H9 (cell line): Measurements from ENCODE around the gene DAPK1. TPM values are rescaled to one million over a fixed set of nuclear protein-coding genes. Genes with fewer than 3 reads are reported as not detected.

Source experiments
- DNase-seq: peaks from one replicate; pipeline ENCODE4 v3.0.0-alpha.2; 2017
- H2AFZ ChIP-seq: one replicate; pipeline ENCODE4 v1.6.1; 2013; ENCODE audit warnings: mild to moderate bottlenecking, low read length, control low read depth, moderate library complexity
- H2AK5ac ChIP-seq: 2 replicates; pipeline ENCODE4 v1.6.1; 2013; ENCODE audit warnings: low read length, control low read depth, mixed read lengths; ENCODE audit not compliant: insufficient read length
- H2BK120ac ChIP-seq: one replicate; pipeline ENCODE4 v1.6.1; 2013; ENCODE audit warnings: low read depth, mild to moderate bottlenecking, low read length, control low read depth, inconsistent platforms; ENCODE audit not compliant: poor library complexity, severe bottlenecking
- H2BK12ac ChIP-seq: 2 replicates; pipeline ENCODE4 v1.6.1; 2013; ENCODE audit warnings: low read length, control low read depth, mixed read lengths, low read depth; ENCODE audit not compliant: insufficient read length
- H2BK15ac ChIP-seq: 2 replicates; pipeline ENCODE4 v1.6.1; 2013; ENCODE audit warnings: low read depth, low read length, control low read depth
- H2BK20ac ChIP-seq: one replicate; pipeline ENCODE4 v1.6.1; 2013; ENCODE audit warnings: low read depth, mild to moderate bottlenecking, low read length, control low read depth, inconsistent platforms; ENCODE audit not compliant: poor library complexity, severe bottlenecking
- H2BK5ac ChIP-seq: 2 replicates; pipeline ENCODE4 v1.6.1; 2013; ENCODE audit warnings: low read length, control low read depth, mixed read lengths; ENCODE audit not compliant: insufficient read length
- H3K14ac ChIP-seq: 2 replicates; pipeline ENCODE4 v1.6.1; 2013; ENCODE audit warnings: low read length, control low read depth; ENCODE audit not compliant: insufficient read depth
- H3K18ac ChIP-seq: 2 replicates; pipeline ENCODE4 v1.6.1; 2013; ENCODE audit warnings: low read depth, mild to moderate bottlenecking, mixed read lengths, low read length, control low read depth; ENCODE audit not compliant: insufficient read length
- H3K23ac ChIP-seq: 2 replicates; pipeline ENCODE4 v1.6.1; 2013; ENCODE audit warnings: low read length, control low read depth, mixed read lengths, low read depth; ENCODE audit not compliant: insufficient read length
- H3K23me2 ChIP-seq: 2 replicates; pipeline ENCODE4 v1.6.1; 2013; ENCODE audit warnings: low read depth, mild to moderate bottlenecking, mixed read lengths, low read length, control low read depth; ENCODE audit not compliant: insufficient read length, poor library complexity, severe bottlenecking
- H3K27ac ChIP-seq: 2 replicates; pipeline ENCODE4 v1.5.1; 2013; ENCODE audit warnings: low read length, control low read depth, mixed read lengths, low read depth; ENCODE audit not compliant: insufficient read length
- H3K27me3 ChIP-seq: 2 replicates; pipeline ENCODE4 v1.6.1; 2013; ENCODE audit warnings: low read length, control low read depth, inconsistent platforms; ENCODE audit not compliant: insufficient read depth
- H3K4ac ChIP-seq: 2 replicates; pipeline ENCODE4 v1.6.1; 2013; ENCODE audit warnings: low read depth, mild to moderate bottlenecking, control low read depth, inconsistent platforms, low read length, moderate library complexity
- H3K4me1 ChIP-seq: 2 replicates; pipeline ENCODE4 v1.6.1; 2013; ENCODE audit warnings: low read length, control low read depth, inconsistent platforms; ENCODE audit not compliant: insufficient read depth
- H3K4me2 ChIP-seq: 2 replicates; pipeline ENCODE4 v1.6.1; 2013; ENCODE audit warnings: low read length, control low read depth, mixed read lengths; ENCODE audit not compliant: insufficient read length, insufficient read depth
- H3K56ac ChIP-seq: 2 replicates; pipeline ENCODE4 v1.6.1; 2013; ENCODE audit warnings: low read depth, mild to moderate bottlenecking, mixed read lengths, low read length, control low read depth; ENCODE audit not compliant: insufficient read length
- H3K79me1 ChIP-seq: 2 replicates; pipeline ENCODE4 v1.6.1; 2013; ENCODE audit warnings: low read depth, mild to moderate bottlenecking, moderate library complexity, low read length, control low read depth, inconsistent platforms; ENCODE audit not compliant: insufficient read depth, poor library complexity, severe bottlenecking
- H3K79me2 ChIP-seq: 2 replicates; pipeline ENCODE4 v1.6.1; 2013; ENCODE audit warnings: low read length, control low read depth, inconsistent platforms; ENCODE audit not compliant: insufficient read depth
- H3K9ac ChIP-seq: 2 replicates; pipeline ENCODE4 v1.6.1; 2013; ENCODE audit warnings: low read length, control low read depth, mixed read lengths; ENCODE audit not compliant: insufficient read length; ENCODE audit errors: extremely low read depth
- H3K9me3 ChIP-seq: one replicate; pipeline ENCODE4 v1.6.1; 2013; ENCODE audit warnings: low read depth, low read length, inconsistent platforms; ENCODE audit not compliant: control insufficient read depth
- H3T11ph ChIP-seq: one replicate; pipeline ENCODE4 v1.6.1; 2013; ENCODE audit warnings: mild to moderate bottlenecking, low read length, control low read depth, inconsistent platforms
- H4K20me1 ChIP-seq: one replicate; pipeline ENCODE4 v1.6.1; 2013; ENCODE audit not compliant: control insufficient read depth, insufficient read length, insufficient read depth
- H4K5ac ChIP-seq: 2 replicates; pipeline ENCODE4 v1.6.1; 2013; ENCODE audit warnings: low read depth, mild to moderate bottlenecking, mixed read lengths, low read length, control low read depth; ENCODE audit not compliant: insufficient read length
- H4K8ac ChIP-seq: replicated peaks from 2 replicates; pipeline ENCODE4 v1.6.1; 2013; ENCODE audit warnings: low read length, control low read depth, mixed read lengths, low read depth; ENCODE audit not compliant: insufficient read length
- H4K91ac ChIP-seq: 2 replicates; pipeline ENCODE4 v1.6.1; 2013; ENCODE audit warnings: low read depth, mild to moderate bottlenecking, moderate library complexity, mixed read lengths, low read length, control low read depth; ENCODE audit not compliant: insufficient read length
- H3K27ac Mint-ChIP-seq, 3 experiments: 2 replicates in 2 of 3; 3 replicates in 1 of 3; pipeline ENCODE4 v1.8.0; 2020 to 2021; ENCODE audit warnings: mixed read lengths in 3 of 3, mild to moderate bottlenecking in 1 of 3, moderate library complexity in 1 of 3
- H3K27me3 Mint-ChIP-seq: 2 replicates; pipeline ENCODE4 v1.8.0; 2021; ENCODE audit warnings: low read depth, mild to moderate bottlenecking, moderate library complexity, mixed read lengths
- H3K36me3 Mint-ChIP-seq, 3 experiments: 2 replicates in 2 of 3; 3 replicates in 1 of 3; pipeline ENCODE4 v1.8.0; 2020 to 2021; ENCODE audit warnings: low read depth in 3 of 3, mixed read lengths in 3 of 3; ENCODE audit not compliant: insufficient read depth in 1 of 3
- H3K4me1 Mint-ChIP-seq, 2 experiments: 2 replicates each; pipeline ENCODE4 v1.8.0; 2020; ENCODE audit warnings: mixed read lengths in 2 of 2
- H3K4me3 Mint-ChIP-seq, 2 experiments: 2 replicates in 1 of 2; 3 replicates in 1 of 2; pipeline ENCODE4 v1.8.0; 2020 to 2021; ENCODE audit warnings: mild to moderate bottlenecking in 2 of 2, mixed read lengths in 2 of 2, moderate library complexity in 1 of 2
- H3K9me3 Mint-ChIP-seq, 2 experiments: 2 replicates in 1 of 2; 3 replicates in 1 of 2; pipeline ENCODE4 v1.8.0; 2020; ENCODE audit warnings: mild to moderate bottlenecking in 2 of 2, mixed read lengths in 2 of 2, moderate library complexity in 1 of 2
- CTCF ChIP-seq: fragments of 200-600 bp; sonication (generic); conservative IDR thresholded peaks from 3 replicates; pipeline ENCODE4 v1.8.0; 2021; ENCODE audit warnings: antibody characterized with exemption, mild to moderate bottlenecking
- WGBS: extraction: QIAGEN DNeasy Blood & Tissue Kit; methylation state at CpG from one replicate; pipeline ENCODE4 v1.1.7; 2013; ENCODE audit warnings: missing lambda C conversion rate, low lambda C conversion rate, mixed read lengths; ENCODE audit not compliant: insufficient read length; ENCODE audit errors: extremely low coverage; 5-methylcytosine and 5-hydroxymethylcytosine counted together
- total RNA-seq: library from RNA; stranded (reverse); gene quantifications from 2 replicates; pipeline ENCODE4 v1.2.1, GENCODE V29; 2021

The DAPK1 gene
- total RNA-seq, 1 experiment from 2014 or later: 79.4 TPM

GRCh38 chr9:87622923-87623322 lies 125.3 kb downstream of the DAPK1 start:
- no peaks in the 10 kb centered on the region for H4K20me1 ChIP-seq
- no peak overlapping the region for H3T11ph ChIP-seq
- H2AFZ ChIP-seq: no peak overlapping the region
- H4K91ac ChIP-seq: no peak overlapping the region
- WGBS: no CpG with 5 or more reads among the region's 2 CpGs
- no peak for DNase-seq
- H3K9me3 Mint-ChIP-seq: no peaks in the 10 kb centered on the region; a peak in 1 of 5 replicates
- H3K4me1 Mint-ChIP-seq: peaks cover 24 to 25% of the 10 kb centered on the region in 2 experiments
- no peak overlapping the region for H3K56ac ChIP-seq
- H2BK20ac ChIP-seq: no peak overlapping the region
- no peak overlapping the region for H3K27ac ChIP-seq
- H3K4me1 ChIP-seq: peaks cover 7% of the 10 kb centered on the region
- no peak overlapping the region for H3K14ac ChIP-seq
- no peak for TF ChIP-seq CTCF
- H2BK120ac ChIP-seq: no peak overlapping the region
- no peak overlapping the region for H3K23ac ChIP-seq
- no peak overlapping the region for H4K5ac ChIP-seq
- H3K27ac Mint-ChIP-seq: 0 out of 7 replicates have a peak overlapping the region, but pooled peaks of 1 of the 3 experiments have one; percentile 13
- H3K79me1 ChIP-seq: no peaks in the 10 kb centered on the region
- H3K4me2 ChIP-seq: no peak overlapping the region
- no peaks in the 10 kb centered on the region; the same call in 1 of the 2 replicates for H3K79me2 ChIP-seq
- peaks cover 39 to 55% (median 45%) of the 10 kb centered on the region in 3 experiments for H3K36me3 Mint-ChIP-seq
- H3K27me3 ChIP-seq: no peaks in the 10 kb centered on the region
- no peak overlapping the region for H3K18ac ChIP-seq
- H3K23me2 ChIP-seq: no peaks in the 10 kb centered on the region
- H3K9ac ChIP-seq: no peak overlapping the region
- H2BK15ac ChIP-seq: no peak overlapping the region
- no peak overlapping the region for H3K4ac ChIP-seq
- H3K4me3 Mint-ChIP-seq: no peak overlapping the region
- H4K8ac ChIP-seq: no peak overlapping the region
- H2AK5ac ChIP-seq: no peak overlapping the region
- no peaks in the 10 kb centered on the region for H3K27me3 Mint-ChIP-seq
- H2BK5ac ChIP-seq: no peak overlapping the region
- H3K9me3 ChIP-seq: no peaks in the 10 kb centered on the region
- H2BK12ac ChIP-seq: no peak overlapping the region
